NB4 (cell line): ENCODE measurements around the gene BAZ2B.
A peak's percentile ranks its signal among the peaks of the same experiment; 100 is the strongest.
"Not testable (repeated sequence)": the region's sequence is repeated elsewhere in the genome, so short reads cannot be mapped to it uniquely, and the experiment has no call there.

Experiments
- DNase-seq: peaks from one replicate; pipeline ENCODE4 v3.0.0; 2010; ENCODE audit warnings: low read depth
- H3K4me3 ChIP-seq: one replicate; pipeline ENCODE4 v1.5.1; 2011; ENCODE audit warnings: mild to moderate bottlenecking, low read depth, low read length, moderate library complexity
- CTCF ChIP-seq: IDR thresholded peaks from one replicate; pipeline ENCODE4 v1.5.1; 2012; ENCODE audit warnings: low read depth, low read length
- MAX ChIP-seq: IDR thresholded peaks from 2 replicates; pipeline ENCODE4 v1.6.1; 2011; ENCODE audit warnings: low read depth, low read length
- MYC ChIP-seq: IDR thresholded peaks from 2 replicates; pipeline ENCODE4 v1.6.1; 2011; ENCODE audit warnings: low read depth, low read length
- POLR2A ChIP-seq: IDR thresholded peaks from 2 replicates; pipeline ENCODE4 v1.6.1; 2011; ENCODE audit warnings: mild to moderate bottlenecking; ENCODE audit not compliant: insufficient read length; ENCODE audit errors: extremely low read depth

The BAZ2B gene

DNA sequence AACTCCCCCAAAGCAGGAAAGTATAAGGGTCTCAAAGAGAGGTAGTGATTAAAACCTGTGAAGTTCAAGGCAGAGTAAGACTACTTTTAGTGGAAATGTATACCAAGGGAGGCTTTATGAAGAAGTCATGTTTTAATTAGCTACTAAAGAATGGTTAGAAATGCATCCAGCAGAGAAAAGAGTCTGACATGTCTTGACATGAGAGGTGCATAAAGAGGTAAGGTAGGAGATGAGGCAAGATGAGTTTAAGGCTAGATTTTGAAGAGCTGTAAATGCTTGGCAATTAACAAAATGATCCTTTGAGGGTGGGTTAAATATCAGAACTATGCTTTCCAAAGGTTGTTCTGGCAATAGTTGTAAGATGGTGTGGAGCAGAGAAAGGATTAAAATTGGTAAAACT lies 241.1 kb downstream of the BAZ2B start:
- DNase-seq = no peak
- TF ChIP-seq MYC (no peak), POLR2A (no peak), MAX (no peak), CTCF (no peak)
- no peak overlapping the region for H3K4me3 ChIP-seq

DNA sequence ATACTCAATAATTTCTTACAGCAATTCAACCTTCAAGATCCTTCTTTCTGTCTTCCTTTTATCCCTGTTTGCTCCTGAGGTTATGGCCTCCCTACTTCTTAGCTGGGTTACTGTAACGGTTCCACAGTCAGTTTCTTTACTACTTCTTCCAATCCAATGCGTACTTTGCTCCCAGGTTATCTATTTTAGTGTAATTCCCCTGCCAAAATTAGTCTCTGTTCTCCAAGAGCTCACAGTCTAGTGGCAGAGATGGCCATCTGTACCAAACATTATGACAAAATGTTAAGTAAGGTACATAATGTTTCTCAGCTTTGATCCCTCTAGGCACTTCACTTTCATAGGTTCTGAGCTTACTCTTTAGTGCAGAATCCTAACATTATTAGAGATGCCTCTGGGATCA lies 244.8 kb downstream of the BAZ2B start:
- H3K4me3 ChIP-seq = no peak overlapping the region
- TF ChIP-seq MAX (no peak), CTCF (no peak), MYC (no peak)
- DNase-seq = no peak

GRCh38 chr2:159366538-159366937 lies 249.8 kb downstream of the BAZ2B start:
- TF ChIP-seq CTCF (no peak), MYC (no peak), MAX (no peak), POLR2A (no peak)
- DNase-seq = no peak
- H3K4me3 ChIP-seq = no peak overlapping the region

- H3K4me3 ChIP-seq = no peak overlapping the region
- DNase-seq = peak; percentile 55
- TF ChIP-seq CTCF (no peak), MAX (peak; percentile 29; the same call in 1 of the 2 replicates), MYC (no peak), POLR2A (no peak)
These were observed 253.5 kb downstream of the BAZ2B start for GRCh38 chr2:159362816-159363251.

DNA sequence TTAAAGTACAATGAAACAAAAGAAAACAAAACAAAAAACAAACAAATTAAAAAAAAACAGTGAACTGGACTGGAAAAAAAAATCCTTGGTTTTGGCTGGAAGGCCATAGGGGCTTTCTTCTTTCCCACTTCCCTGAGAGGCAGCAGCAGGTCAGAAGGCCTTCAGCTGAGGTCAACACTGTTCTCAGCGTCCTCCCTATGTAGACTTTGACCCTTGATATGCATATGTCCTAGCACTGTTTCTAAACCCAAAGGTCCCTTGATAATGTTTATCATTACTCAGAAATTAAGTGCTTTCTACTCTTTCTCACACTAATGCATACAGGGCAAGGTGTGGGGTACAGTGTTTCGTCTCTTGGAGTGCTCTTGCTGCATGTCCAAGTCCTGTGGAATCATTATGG lies 254.3 kb downstream of the BAZ2B start:
- TF ChIP-seq MYC (no peak), POLR2A (no peak), CTCF (no peak), MAX (no peak)
- no peak for DNase-seq
- H3K4me3 ChIP-seq = no peak overlapping the region

DNA sequence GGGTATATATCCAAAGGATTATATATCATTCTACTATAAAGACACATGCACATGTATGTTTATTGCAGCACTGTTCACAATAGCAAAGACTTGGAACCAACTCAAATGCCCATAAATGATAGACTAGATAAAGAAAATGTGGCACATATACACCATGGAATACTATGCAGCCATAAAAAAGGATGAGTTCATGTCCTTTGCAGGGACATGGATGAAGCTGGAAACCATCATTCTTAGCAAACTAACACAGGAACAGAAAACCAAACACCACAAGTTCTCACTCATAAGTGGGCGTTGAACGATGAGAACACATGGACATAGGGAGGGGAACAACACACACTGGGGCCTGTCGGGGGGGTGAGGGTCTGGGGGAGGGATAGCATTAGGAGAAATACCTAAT lies 254.7 kb downstream of the BAZ2B start:
- not testable (repeated sequence) for H3K4me3 ChIP-seq, DNase-seq
